ENCODE measurements around the gene IP6K2. TPM values are rescaled to one million over a fixed set of nuclear protein-coding genes. Genes with fewer than 3 reads are reported as not detected.

Gene IP6K2
- total and polyA plus RNA-seq, 10 of the 15 experiments (the other 5 are each of a cell fraction or from before 2014, with no cell fraction given) = 25.8 to 95.9 (median 69.0) TPM

DNA sequence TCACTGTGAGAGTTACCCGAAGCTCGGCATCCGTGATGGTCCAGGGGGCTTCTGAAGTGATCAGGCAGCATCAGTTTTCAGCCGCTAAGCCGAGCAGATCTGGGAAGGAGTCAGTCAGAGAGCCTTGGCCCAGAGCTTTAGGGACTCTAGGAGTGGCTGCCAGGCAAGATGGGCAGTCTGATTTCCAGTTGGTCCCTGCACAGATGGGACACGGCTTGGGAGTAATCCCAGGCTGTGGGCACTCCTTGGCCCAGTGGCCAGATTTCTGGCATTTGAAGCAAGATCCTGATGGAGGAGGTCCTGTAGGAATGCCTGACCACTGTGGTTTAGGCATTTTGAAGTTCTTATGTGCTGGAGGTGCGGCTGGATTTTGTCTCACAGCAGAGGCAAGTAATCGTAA is 10.5 kb upstream of the IP6K2 start:
- no peak for FAIRE-seq
- POLR2A ChIA-PET = interaction anchor here (1.0 kb wide), 1 partner anchor 10 kb away, joined by 3 read pairs; no protein-coding TSS in a partner anchor
- CTCF ChIA-PET = interaction anchor here (1.0 kb wide), 1 partner anchor 229 kb away, joined by 5 read pairs; no protein-coding TSS in a partner anchor
- H3K27me3 ChIP-seq (replicated peaks in 1 of 2; ENCODE audit: control insufficient read depth in 2 of 2, insufficient read depth in 2 of 2, low read length in 1 of 2) = no peaks in the 10 kb centered on the region
- SMC1A ChIA-PET (ENCODE audit: uncharacterized antibody, unreplicated experiment) = no interaction called here
- RAD21 ChIA-PET (ENCODE audit: unreplicated experiment) = interaction anchor here (1.0 kb wide), 1 partner anchor 11 kb away, joined by 3 read pairs; no protein-coding TSS in a partner anchor
- intact Hi-C loops (cut with micrococcal nuclease; ENCODE audit: unreplicated experiment) (no loop called here), in situ Hi-C loops (cut with MboI) (no loop called here)
- no peak overlapping the region for H3K9ac ChIP-seq (ENCODE audit: control insufficient read depth, insufficient read depth, low read length)
- no peak overlapping the region for H3K27ac ChIP-seq (ENCODE audit: control insufficient read depth, insufficient read depth)
- H3K4me2 ChIP-seq (ENCODE audit: control insufficient read depth, insufficient read depth) = no peak overlapping the region
- no peaks in the 10 kb centered on the region for H3K4me1 ChIP-seq (ENCODE audit: control insufficient read depth, insufficient read depth, low read length)
- no peaks in the 10 kb centered on the region for H3K9me3 ChIP-seq (replicated peaks; ENCODE audit: control insufficient read depth, insufficient read depth, low read length)
- H2AFZ ChIP-seq (ENCODE audit: control insufficient read depth, low read depth, low read length) = no peak overlapping the region
- H4K20me1 ChIP-seq (ENCODE audit: control insufficient read depth, insufficient read depth) = no peaks in the 10 kb centered on the region
- H3K79me2 ChIP-seq (ENCODE audit: control insufficient read depth, insufficient read depth, low read length) = no peaks in the 10 kb centered on the region
- no peak for ATAC-seq
- DNase-seq (ENCODE audit: low read depth, low spot score) = no peak
- no peak overlapping the region for H3K4me3 ChIP-seq
- H3K36me3 ChIP-seq (ENCODE audit: control insufficient read depth in 2 of 2, insufficient read depth in 2 of 2, low read length in 1 of 2) = no peaks in the 10 kb centered on the region
- WGBS (ENCODE audit: insufficient coverage, insufficient replicate concordance, low lambda C conversion rate, missing lambda C conversion rate) = 53% methylated on average over 8 of the region's 8 CpGs
- no TSS peak for BruUV-seq (replicated peaks)
- TF ChIP-seq, protein P1, sequence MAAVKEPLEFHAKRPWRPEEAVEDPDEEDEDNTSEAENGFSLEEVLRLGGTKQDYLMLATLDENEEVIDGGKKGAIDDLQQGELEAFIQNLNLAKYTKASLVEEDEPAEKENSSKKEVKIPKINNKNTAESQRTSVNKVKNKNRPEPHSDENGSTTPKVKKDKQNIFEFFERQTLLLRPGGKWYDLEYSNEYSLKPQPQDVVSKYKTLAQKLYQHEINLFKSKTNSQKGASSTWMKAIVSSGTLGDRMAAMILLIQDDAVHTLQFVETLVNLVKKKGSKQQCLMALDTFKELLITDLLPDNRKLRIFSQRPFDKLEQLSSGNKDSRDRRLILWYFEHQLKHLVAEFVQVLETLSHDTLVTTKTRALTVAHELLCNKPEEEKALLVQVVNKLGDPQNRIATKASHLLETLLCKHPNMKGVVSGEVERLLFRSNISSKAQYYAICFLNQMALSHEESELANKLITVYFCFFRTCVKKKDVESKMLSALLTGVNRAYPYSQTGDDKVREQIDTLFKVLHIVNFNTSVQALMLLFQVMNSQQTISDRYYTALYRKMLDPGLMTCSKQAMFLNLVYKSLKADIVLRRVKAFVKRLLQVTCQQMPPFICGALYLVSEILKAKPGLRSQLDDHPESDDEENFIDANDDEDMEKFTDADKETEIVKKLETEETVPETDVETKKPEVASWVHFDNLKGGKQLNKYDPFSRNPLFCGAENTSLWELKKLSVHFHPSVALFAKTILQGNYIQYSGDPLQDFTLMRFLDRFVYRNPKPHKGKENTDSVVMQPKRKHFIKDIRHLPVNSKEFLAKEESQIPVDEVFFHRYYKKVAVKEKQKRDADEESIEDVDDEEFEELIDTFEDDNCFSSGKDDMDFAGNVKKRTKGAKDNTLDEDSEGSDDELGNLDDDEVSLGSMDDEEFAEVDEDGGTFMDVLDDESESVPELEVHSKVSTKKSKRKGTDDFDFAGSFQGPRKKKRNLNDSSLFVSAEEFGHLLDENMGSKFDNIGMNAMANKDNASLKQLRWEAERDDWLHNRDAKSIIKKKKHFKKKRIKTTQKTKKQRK (IDR thresholded peaks at IDR 0.05; ENCODE audit: low read depth, low read length) = no peak
- TF ChIP-seq SMARCA5 (IDR thresholded peaks at IDR 0.05) (no peak), FOXM1 (IDR thresholded peaks at IDR 0.05; ENCODE audit: low read depth, low read length) (no peak), NFXL1 (IDR thresholded peaks at IDR 0.05; ENCODE audit: borderline replicate concordance) (no peak), CHD2 (IDR thresholded peaks at IDR 0.05; ENCODE audit: borderline replicate concordance, low read depth, low read length) (no peak), STAT1 (conservative IDR thresholded peaks at IDR 0.05) (no peak), HCFC1 (IDR thresholded peaks at IDR 0.05; ENCODE audit: low read length) (no peak), LARP7 (IDR thresholded peaks at IDR 0.05) (no peak), POLR2AphosphoS5 (IDR thresholded peaks at IDR 0.05; ENCODE audit: low read length) (no peak)
- TF ChIP-seq, protein P2, sequence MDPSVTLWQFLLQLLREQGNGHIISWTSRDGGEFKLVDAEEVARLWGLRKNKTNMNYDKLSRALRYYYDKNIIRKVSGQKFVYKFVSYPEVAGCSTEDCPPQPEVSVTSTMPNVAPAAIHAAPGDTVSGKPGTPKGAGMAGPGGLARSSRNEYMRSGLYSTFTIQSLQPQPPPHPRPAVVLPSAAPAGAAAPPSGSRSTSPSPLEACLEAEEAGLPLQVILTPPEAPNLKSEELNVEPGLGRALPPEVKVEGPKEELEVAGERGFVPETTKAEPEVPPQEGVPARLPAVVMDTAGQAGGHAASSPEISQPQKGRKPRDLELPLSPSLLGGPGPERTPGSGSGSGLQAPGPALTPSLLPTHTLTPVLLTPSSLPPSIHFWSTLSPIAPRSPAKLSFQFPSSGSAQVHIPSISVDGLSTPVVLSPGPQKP (IDR thresholded peaks at IDR 0.05; ENCODE audit: low read depth, low read length) = no peak
- TF ChIP-seq, protein P3, sequence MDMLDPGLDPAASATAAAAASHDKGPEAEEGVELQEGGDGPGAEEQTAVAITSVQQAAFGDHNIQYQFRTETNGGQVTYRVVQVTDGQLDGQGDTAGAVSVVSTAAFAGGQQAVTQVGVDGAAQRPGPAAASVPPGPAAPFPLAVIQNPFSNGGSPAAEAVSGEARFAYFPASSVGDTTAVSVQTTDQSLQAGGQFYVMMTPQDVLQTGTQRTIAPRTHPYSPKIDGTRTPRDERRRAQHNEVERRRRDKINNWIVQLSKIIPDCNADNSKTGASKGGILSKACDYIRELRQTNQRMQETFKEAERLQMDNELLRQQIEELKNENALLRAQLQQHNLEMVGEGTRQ (IDR thresholded peaks at IDR 0.05; ENCODE audit: borderline replicate concordance, low read depth, low read length) = no peak
- TF ChIP-seq, protein P4, sequence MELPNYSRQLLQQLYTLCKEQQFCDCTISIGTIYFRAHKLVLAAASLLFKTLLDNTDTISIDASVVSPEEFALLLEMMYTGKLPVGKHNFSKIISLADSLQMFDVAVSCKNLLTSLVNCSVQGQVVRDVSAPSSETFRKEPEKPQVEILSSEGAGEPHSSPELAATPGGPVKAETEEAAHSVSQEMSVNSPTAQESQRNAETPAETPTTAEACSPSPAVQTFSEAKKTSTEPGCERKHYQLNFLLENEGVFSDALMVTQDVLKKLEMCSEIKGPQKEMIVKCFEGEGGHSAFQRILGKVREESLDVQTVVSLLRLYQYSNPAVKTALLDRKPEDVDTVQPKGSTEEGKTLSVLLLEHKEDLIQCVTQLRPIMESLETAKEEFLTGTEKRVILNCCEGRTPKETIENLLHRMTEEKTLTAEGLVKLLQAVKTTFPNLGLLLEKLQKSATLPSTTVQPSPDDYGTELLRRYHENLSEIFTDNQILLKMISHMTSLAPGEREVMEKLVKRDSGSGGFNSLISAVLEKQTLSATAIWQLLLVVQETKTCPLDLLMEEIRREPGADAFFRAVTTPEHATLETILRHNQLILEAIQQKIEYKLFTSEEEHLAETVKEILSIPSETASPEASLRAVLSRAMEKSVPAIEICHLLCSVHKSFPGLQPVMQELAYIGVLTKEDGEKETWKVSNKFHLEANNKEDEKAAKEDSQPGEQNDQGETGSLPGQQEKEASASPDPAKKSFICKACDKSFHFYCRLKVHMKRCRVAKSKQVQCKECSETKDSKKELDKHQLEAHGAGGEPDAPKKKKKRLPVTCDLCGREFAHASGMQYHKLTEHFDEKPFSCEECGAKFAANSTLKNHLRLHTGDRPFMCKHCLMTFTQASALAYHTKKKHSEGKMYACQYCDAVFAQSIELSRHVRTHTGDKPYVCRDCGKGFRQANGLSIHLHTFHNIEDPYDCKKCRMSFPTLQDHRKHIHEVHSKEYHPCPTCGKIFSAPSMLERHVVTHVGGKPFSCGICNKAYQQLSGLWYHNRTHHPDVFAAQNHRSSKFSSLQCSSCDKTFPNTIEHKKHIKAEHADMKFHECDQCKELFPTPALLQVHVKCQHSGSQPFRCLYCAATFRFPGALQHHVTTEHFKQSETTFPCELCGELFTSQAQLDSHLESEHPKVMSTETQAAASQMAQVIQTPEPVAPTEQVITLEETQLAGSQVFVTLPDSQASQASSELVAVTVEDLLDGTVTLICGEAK (IDR thresholded peaks at IDR 0.05; ENCODE audit: borderline replicate concordance) = no peak
- TF ChIP-seq, protein P5, sequence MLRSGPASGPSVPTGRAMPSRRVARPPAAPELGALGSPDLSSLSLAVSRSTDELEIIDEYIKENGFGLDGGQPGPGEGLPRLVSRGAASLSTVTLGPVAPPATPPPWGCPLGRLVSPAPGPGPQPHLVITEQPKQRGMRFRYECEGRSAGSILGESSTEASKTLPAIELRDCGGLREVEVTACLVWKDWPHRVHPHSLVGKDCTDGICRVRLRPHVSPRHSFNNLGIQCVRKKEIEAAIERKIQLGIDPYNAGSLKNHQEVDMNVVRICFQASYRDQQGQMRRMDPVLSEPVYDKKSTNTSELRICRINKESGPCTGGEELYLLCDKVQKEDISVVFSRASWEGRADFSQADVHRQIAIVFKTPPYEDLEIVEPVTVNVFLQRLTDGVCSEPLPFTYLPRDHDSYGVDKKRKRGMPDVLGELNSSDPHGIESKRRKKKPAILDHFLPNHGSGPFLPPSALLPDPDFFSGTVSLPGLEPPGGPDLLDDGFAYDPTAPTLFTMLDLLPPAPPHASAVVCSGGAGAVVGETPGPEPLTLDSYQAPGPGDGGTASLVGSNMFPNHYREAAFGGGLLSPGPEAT (IDR thresholded peaks at IDR 0.05; ENCODE audit: low read depth) = no peak

Data from GM12878 (cell line).